Skeletal muscle satellite cell (primary cell): ENCODE results near the gene MSTN.
"Not testable (repeated sequence)": the region's sequence is repeated elsewhere in the genome, so short reads cannot be mapped to it uniquely, and the experiment has no call there.

Experiments used
- H3K27me3 ChIP-seq: 2 replicates; pipeline ENCODE4 v1.7.0; 2013; ENCODE audit warnings: low read length; ENCODE audit not compliant: control insufficient read depth, insufficient read depth
- H3K36me3 ChIP-seq: 2 replicates; pipeline ENCODE4 v1.7.0; 2013; ENCODE audit warnings: mild to moderate bottlenecking, control low read depth, low read length; ENCODE audit not compliant: insufficient read depth
- H3K4me1 ChIP-seq: 2 replicates; pipeline ENCODE4 v1.7.0; 2013; ENCODE audit warnings: low read length; ENCODE audit not compliant: control insufficient read depth, insufficient read depth
- H3K4me2 ChIP-seq: 2 replicates; pipeline ENCODE4 v1.7.0; 2013; ENCODE audit warnings: mild to moderate bottlenecking, low read length
- H3K4me3 ChIP-seq: 2 replicates; pipeline ENCODE4 v1.7.0; 2013; ENCODE audit warnings: low read length
- H3K9ac ChIP-seq: 2 replicates; pipeline ENCODE4 v1.7.0; 2013; ENCODE audit warnings: mild to moderate bottlenecking, low read depth, low read length, moderate library complexity
- H3K9me3 ChIP-seq: replicated peaks from 2 replicates; pipeline ENCODE4 v1.7.0; 2013; ENCODE audit warnings: mild to moderate bottlenecking, control low read depth, low read length

Gene MSTN

DNA sequence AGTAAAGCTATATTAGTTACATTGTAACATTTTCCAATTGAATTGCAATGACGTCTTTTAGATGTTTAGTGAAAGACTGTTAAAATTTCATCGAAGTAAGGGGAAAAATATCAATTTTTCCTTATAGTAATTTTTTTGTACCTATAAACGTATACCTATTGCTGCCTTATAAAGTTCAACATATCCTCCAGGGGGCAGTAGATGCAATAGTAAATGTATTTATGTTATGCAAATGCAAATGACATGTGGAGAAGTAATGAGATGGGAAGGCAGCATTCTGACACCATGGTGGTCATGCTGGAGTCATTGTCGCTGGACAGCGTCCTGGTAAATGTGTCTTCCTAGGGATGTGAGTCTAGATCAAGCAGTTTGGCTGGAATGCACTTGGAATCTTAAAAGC is 38.7 kb downstream of the MSTN start:
- no peaks in the 10 kb centered on the region for H3K4me1 ChIP-seq

GRCh38 chr2:190020720-190021119 is 41.8 kb downstream of the MSTN start:
- H3K9ac ChIP-seq = no peak overlapping the region

More for the DNA sequence above, 38.7 kb downstream of the MSTN start:
- Histone ChIP-seq H3K27me3 (no peaks in the 10 kb centered on the region), H3K9ac (no peak overlapping the region), H3K36me3 (no peaks in the 10 kb centered on the region), H3K9me3 (peaks cover under 1% of the 10 kb centered on the region), H3K4me3 (no peak overlapping the region), H3K4me2 (no peak overlapping the region)

DNA sequence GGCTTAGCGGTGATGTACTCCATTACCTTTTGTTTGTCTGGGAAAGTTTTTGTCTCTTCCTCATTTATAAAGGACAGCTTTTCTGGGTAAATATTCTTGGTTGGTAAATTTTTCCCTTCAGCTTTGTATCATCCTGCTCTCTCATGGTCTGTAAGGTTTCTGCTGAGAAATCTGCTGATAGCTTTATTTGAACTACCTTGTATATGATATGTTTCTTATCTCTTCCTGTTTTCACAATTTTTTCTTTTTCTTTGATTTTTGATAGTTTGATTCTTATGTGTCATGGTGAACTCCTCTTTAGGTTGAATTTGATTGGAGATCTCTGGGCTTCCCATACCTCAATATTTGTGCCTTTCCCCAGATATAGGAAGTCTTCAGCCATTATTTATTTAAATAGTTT is 44.7 kb downstream of the MSTN start:
- H3K4me1 ChIP-seq = no peaks in the 10 kb centered on the region
- no peak overlapping the region for H3K9ac ChIP-seq
- no peak overlapping the region for H3K4me3 ChIP-seq
- H3K4me2 ChIP-seq = no peak overlapping the region
- no peaks in the 10 kb centered on the region for H3K36me3 ChIP-seq
- H3K9me3 ChIP-seq = peaks cover 9% of the 10 kb centered on the region
- no peaks in the 10 kb centered on the region for H3K27me3 ChIP-seq

More at GRCh38 chr2:190020720-190021119, 41.8 kb downstream of the MSTN start:
- H3K4me1 ChIP-seq = no peaks in the 10 kb centered on the region
- no peak overlapping the region for H3K4me2 ChIP-seq
- H3K36me3 ChIP-seq = no peaks in the 10 kb centered on the region
- H3K27me3 ChIP-seq = no peaks in the 10 kb centered on the region
- H3K9me3 ChIP-seq = peaks cover 9% of the 10 kb centered on the region
- no peak overlapping the region for H3K4me3 ChIP-seq

- not testable (repeated sequence) for H3K9ac ChIP-seq, H3K4me3 ChIP-seq, H3K4me1 ChIP-seq, H3K27me3 ChIP-seq, H3K9me3 ChIP-seq, H3K4me2 ChIP-seq, H3K36me3 ChIP-seq
These were observed 46.6 kb downstream of the MSTN start for GRCh38 chr2:190015969-190016368.
